Upper lobe of right lung (tissue), 1 donor: ENCODE measurements around the gene MMP2. TPM values are rescaled to one million over a fixed set of nuclear protein-coding genes. Genes with fewer than 3 reads are reported as not detected.
A peak's percentile ranks its signal among the peaks of the same experiment; 100 is the strongest.

Source experiments
- ATAC-seq: fragments of 200-7000 bp; cut with Tn5 transposase; one replicate; pipeline ENCODE4 v1.9.1; 2020; ENCODE audit warnings: mild to moderate bottlenecking, moderate library complexity
- DNase-seq: peaks from one replicate; pipeline ENCODE4 v3.0.0-alpha.2; 2020
- H3K27ac ChIP-seq: fragments of 200-600 bp; one replicate; pipeline ENCODE4 v1.8.0; 2022
- H3K27me3 ChIP-seq: fragments of 200-600 bp; one replicate; pipeline ENCODE4 v1.8.0; 2022; ENCODE audit warnings: mild to moderate bottlenecking
- H3K36me3 ChIP-seq: fragments of 200-600 bp; one replicate; pipeline ENCODE4 v1.8.0; 2022
- H3K4me1 ChIP-seq: fragments of 200-600 bp; one replicate; pipeline ENCODE4 v1.8.0; 2022
- H3K4me3 ChIP-seq: fragments of 200-600 bp; one replicate; pipeline ENCODE4 v1.8.0; 2022; ENCODE audit warnings: mild to moderate bottlenecking
- H3K9me3 ChIP-seq: fragments of 200-600 bp; one replicate; pipeline ENCODE4 v1.8.0; 2022
- intact Hi-C: fragments of 100-400 bp; cut with DNase I; formaldehyde crosslinking; loops from one replicate; pipeline ENCODE4 v1.11.0; 2022
- total RNA-seq: library from RNA; stranded (reverse); fragmentation: NEBNext Ultra II Directional; extraction: Animal tissue kit (Norgen Biotek cat#: 25700); gene quantifications from one replicate; pipeline ENCODE4 v1.2.1, GENCODE V29; 2021
- TF ChIP-seq, protein P1 (sequence below): fragments of 200-600 bp; IDR thresholded peaks from one replicate; pipeline ENCODE4 v1.8.0; 2022; ENCODE audit warnings: antibody characterized with exemption
- donor health status: DM: no; HTN: yes; CAD: no; lungs with severe emphysema.

MMP2 gene
- total RNA-seq, 1 donor from 2014 or later: 353 TPM

DNA sequence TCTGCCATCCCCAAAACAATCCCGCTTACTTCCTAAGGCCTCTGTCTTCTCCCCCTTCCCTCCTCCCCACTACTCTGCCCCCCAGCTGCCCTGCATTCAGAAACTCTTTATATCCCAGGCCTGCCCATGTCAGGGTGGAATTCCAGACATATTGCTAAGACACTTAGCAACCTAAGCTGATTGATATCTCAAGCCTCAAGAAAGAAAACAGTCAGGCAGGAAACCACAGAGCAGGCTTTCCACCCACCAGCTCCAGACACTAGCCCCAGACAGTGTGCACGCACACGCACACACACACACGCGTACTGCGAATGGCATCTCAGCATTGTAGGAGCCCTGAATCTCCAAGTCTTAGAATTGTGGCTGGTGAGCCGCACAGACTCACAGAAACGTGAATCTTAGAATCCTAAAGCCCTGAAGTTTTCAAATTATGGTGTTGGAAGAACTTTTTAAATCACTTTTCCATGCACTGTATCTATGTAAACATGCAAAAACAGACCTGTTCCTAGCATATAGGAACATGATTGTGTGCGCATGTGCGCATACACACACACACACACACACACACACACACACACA lies 21.0 kb downstream of the MMP2 start:
- DNase-seq: no peak
- no peak overlapping the region for H3K27ac ChIP-seq

DNA sequence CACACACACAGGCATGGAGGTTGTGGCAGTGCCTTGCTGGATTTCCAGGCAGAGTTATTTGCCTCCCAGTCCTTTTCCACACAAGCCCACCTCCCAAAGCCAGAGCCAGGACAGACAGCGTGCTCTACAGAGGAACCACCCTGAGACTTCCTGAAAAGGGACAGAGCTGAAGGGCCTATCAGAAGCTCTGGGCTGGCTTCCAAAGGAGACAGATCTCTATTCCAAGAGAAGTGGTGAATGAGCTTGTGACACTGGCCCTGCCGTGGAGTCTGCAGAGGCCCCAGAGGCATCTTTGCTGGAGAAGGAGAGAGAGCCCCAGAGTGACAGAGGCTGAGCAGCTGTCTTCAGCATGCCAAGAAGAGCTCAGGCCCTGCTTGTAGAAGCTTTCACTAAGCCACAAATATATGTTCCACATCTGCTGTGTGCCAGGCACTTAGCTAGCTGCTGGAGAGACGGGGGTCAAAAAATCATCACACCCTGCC lies 21.6 kb downstream of the MMP2 start:
- no peak for DNase-seq
- Histone ChIP-seq H3K36me3 (peaks cover 7% of the 10 kb centered on the region), H3K4me1 (peaks cover 35% of the 10 kb centered on the region), H3K27ac (no peak overlapping the region), H3K9me3 (no peaks in the 10 kb centered on the region), H3K27me3 (no peaks in the 10 kb centered on the region), H3K4me3 (no peak overlapping the region)
- ATAC-seq: peak; percentile 71
- intact Hi-C loops: no loop called here
- TF ChIP-seq, protein P1, sequence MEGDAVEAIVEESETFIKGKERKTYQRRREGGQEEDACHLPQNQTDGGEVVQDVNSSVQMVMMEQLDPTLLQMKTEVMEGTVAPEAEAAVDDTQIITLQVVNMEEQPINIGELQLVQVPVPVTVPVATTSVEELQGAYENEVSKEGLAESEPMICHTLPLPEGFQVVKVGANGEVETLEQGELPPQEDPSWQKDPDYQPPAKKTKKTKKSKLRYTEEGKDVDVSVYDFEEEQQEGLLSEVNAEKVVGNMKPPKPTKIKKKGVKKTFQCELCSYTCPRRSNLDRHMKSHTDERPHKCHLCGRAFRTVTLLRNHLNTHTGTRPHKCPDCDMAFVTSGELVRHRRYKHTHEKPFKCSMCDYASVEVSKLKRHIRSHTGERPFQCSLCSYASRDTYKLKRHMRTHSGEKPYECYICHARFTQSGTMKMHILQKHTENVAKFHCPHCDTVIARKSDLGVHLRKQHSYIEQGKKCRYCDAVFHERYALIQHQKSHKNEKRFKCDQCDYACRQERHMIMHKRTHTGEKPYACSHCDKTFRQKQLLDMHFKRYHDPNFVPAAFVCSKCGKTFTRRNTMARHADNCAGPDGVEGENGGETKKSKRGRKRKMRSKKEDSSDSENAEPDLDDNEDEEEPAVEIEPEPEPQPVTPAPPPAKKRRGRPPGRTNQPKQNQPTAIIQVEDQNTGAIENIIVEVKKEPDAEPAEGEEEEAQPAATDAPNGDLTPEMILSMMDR: no peak

More for the DNA sequence above, 21.0 kb downstream of the MMP2 start:
- H3K36me3 ChIP-seq: peaks cover 2% of the 10 kb centered on the region
- no peaks in the 10 kb centered on the region for H3K27me3 ChIP-seq
- ATAC-seq: peak; percentile 14
- H3K4me3 ChIP-seq: no peak overlapping the region
- peaks cover 35% of the 10 kb centered on the region for H3K4me1 ChIP-seq
- intact Hi-C loops: no loop called here
- TF ChIP-seq, protein P1: no peak
- H3K9me3 ChIP-seq: no peaks in the 10 kb centered on the region

DNA sequence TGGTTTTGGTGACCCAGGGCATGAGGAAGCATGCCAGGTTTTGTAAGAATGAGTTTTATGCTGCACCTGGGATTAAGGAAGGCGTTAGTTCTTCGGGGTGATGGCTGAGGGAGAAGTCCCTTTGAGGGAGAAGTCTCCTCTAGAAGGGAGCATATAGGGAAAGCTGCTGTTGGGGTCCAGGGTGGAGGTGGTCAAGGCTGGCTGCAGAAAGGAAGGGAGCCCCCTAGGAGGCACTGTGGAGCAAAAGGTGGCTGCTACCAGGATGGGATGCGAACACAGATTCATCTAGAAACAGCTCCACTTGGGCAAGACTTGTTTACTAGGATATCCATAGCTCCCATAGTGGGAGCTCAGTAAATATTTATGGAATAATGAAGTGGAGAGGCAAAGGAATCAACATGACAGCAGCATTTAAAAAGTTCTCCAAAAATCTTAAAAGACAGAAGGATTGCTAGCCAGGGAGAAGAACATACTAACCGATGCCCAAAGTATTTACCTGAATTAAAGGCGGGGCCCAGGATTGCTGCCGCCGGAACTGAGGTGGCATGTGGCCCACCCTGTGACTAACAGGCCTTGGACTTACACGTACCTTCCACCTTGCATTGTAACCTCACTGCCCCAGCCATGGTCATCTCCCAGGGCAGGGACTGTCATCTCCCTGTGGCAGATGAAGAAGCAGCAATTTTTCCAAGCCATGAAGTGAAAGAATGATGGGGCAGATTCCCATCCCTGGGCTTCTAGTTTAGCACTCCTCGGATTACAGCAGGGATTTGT lies 22.7 kb downstream of the MMP2 start:
- no peaks in the 10 kb centered on the region for H3K27me3 ChIP-seq
- DNase-seq: no peak
- peaks cover 14% of the 10 kb centered on the region for H3K36me3 ChIP-seq
- TF ChIP-seq, protein P1: peak; percentile 28
- H3K4me1 ChIP-seq: peaks cover 33% of the 10 kb centered on the region
- H3K9me3 ChIP-seq: no peaks in the 10 kb centered on the region
- H3K4me3 ChIP-seq: no peak overlapping the region
- no peak for ATAC-seq
- no peak overlapping the region for H3K27ac ChIP-seq
- intact Hi-C loops: no loop called here

DNA sequence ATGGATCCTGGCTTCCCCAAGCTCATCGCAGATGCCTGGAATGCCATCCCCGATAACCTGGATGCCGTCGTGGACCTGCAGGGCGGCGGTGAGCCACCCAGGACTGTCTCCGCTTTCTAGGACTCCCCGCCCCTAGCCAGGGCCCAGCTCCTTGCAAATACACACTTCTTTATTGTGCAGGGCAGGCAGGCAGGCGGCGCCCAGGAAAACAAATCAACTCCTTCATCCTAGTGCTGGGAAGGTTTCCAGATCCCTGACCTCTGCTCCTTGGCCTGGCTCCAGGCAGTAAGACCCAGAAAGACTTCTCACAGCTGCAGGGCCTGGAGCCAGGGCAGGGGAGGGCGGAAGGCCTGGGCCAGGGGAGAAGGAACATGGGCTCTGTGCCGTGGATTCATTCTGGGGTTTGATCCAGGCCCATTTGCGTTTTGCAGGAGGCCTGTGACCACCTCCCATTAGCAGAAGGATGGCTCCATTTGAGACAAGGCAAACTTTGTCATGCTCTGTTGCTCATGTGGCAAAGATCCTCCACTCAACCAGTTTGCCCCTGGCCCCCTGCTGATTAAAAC lies 23.9 kb downstream of the MMP2 start:
- DNase-seq (peak; percentile 84), ATAC-seq (peak; percentile 78)
- intact Hi-C loops: no loop called here
- peaks cover 14% of the 10 kb centered on the region for H3K36me3 ChIP-seq
- H3K27ac ChIP-seq: no peak overlapping the region
- TF ChIP-seq, protein P1: no peak
- no peaks in the 10 kb centered on the region for H3K27me3 ChIP-seq
- H3K4me1 ChIP-seq: peaks cover 30% of the 10 kb centered on the region
- no peaks in the 10 kb centered on the region for H3K9me3 ChIP-seq
- H3K4me3 ChIP-seq: no peak overlapping the region

DNA sequence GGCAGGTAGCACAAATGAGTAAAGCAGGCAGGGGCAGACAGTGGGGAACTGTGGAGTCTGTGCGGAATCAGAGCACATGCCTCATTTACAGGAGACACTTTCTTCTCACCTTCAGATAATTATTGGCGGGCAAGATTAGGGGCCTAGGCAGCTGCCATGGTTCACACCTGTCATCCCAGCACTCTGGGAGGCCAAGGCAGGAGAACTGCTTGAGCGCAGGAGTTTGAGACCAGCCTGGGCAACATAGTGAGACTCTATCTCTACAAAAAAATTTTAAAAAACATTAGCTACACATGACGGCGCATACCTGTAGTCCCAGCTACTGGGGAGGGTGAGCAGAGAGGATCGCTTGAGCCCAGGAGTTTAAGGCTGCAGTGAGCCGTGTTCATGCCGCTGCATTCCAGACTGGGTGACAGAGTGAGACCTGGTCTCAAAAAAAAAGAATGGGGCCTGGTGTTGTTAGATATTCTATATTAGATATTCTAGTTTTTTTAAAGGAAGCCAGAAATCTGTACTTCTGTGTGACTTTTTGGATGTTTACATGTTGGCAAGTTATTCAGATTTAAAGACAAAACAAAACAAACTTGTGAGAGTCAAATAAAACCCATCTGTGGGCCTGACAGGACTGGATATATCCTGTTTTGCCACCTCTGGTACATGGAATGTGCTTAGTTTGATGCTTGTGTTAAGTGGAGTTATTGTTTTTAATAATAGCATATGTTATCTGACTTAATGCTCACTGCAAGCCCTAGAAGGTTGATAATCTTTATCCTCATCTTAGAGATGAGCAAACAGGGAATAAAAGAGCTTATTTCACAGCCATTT lies 24.9 kb downstream of the MMP2 start:
- Histone ChIP-seq H3K4me1 (peaks cover 30% of the 10 kb centered on the region), H3K27me3 (no peaks in the 10 kb centered on the region), H3K4me3 (no peak overlapping the region), H3K27ac (no peak overlapping the region), H3K36me3 (peaks cover 14% of the 10 kb centered on the region), H3K9me3 (no peaks in the 10 kb centered on the region)
- ATAC-seq (no peak), DNase-seq (no peak)
- TF ChIP-seq, protein P1: no peak
- intact Hi-C loops: no loop called here
